Endothelial cell of umbilical vein (primary cell): ENCODE results near the gene TMEM154. TPM values are rescaled to one million over a fixed set of nuclear protein-coding genes. Genes with fewer than 3 reads are reported as not detected.

Experiments used
- BruUV-seq: library from RNA; stranded (reverse); fragments of 400-500 nt; replicated peaks from 2 replicates; lab custom pipeline; 2021; lab: Mats Ljungman, UMichigan
- CTCF ChIA-PET: fragments of 300-600, 350-600 bp; sonication (Branson Sonifier 250); formaldehyde crosslinking; loops from one replicate; lab custom pipeline; 2021; ENCODE audit warnings: antibody characterized with exemption, inconsistent platforms; lab: Charles Lee
- POLR2A ChIA-PET: fragments of 300-600, 350-600 bp; sonication (Branson Sonifier 250); formaldehyde crosslinking; loops from one replicate; lab custom pipeline; 2021; ENCODE audit warnings: antibody characterized with exemption, inconsistent platforms; lab: Charles Lee
- DNase-seq: peaks from one replicate; pipeline ENCODE4 v3.0.0-alpha.2; 2011; ENCODE audit warnings: low read depth, low spot score
- FAIRE-seq: peaks from 2 replicates; lab custom pipeline; 2011; peaks lifted over from hg19 to GRCh38; lab: Jason Lieb, UNC
- H2AFZ ChIP-seq: 2 replicates; pipeline ENCODE4 v1.6.0; 2012; ENCODE audit warnings: low read depth, low read length, control low read depth, inconsistent platforms
- H3K27ac ChIP-seq: 2 replicates; pipeline ENCODE4 v1.5.1; 2011; ENCODE audit warnings: low read depth, mild to moderate bottlenecking, control low read depth, low read length, moderate library complexity; ENCODE audit not compliant: insufficient read depth
- H3K27me3 ChIP-seq, 2 experiments: 2 replicates each; pipeline versions ENCODE4 v1.6.0 to v1.6.1; 2011; ENCODE audit warnings: low read length in 2 of 2, mixed read lengths in 1 of 2; ENCODE audit not compliant: control insufficient read depth in 2 of 2, insufficient read depth in 2 of 2
- H3K36me3 ChIP-seq, 2 experiments: 2 replicates in 1 of 2; 3 replicates in 1 of 2; pipeline ENCODE4 v1.5.1; 2011; ENCODE audit warnings: low read length in 2 of 2, mild to moderate bottlenecking in 1 of 2, moderate library complexity in 1 of 2; ENCODE audit not compliant: control insufficient read depth in 2 of 2, insufficient read depth in 2 of 2; ENCODE audit errors: extremely low read depth in 1 of 2
- H3K4me1 ChIP-seq: 3 replicates; pipeline ENCODE4 v1.5.1; 2011; ENCODE audit warnings: mild to moderate bottlenecking, low read length; ENCODE audit not compliant: control insufficient read depth, insufficient read depth; ENCODE audit errors: extremely low read depth
- H3K4me2 ChIP-seq: 2 replicates; pipeline ENCODE4 v1.6.1; 2011; ENCODE audit warnings: low read length, control low read depth, mixed read lengths; ENCODE audit not compliant: insufficient read depth
- H3K4me3 ChIP-seq, 3 experiments: fragments of 200-600 bp in 1 of 3; sonication (generic), shearing (Covaris generic) in 1 of 3; replicated peaks in 1 of 3; 2 replicates each; pipeline ENCODE4 v1.5.1; 2011 to 2016; ENCODE audit warnings: control low read depth in 3 of 3, low read length in 3 of 3, mild to moderate bottlenecking in 2 of 3, inconsistent platforms in 1 of 3, low read depth in 1 of 3, moderate library complexity in 1 of 3; ENCODE audit not compliant: insufficient read depth in 1 of 3
- H3K79me2 ChIP-seq: 2 replicates; pipeline ENCODE4 v1.6.0; 2012; ENCODE audit warnings: low read length, inconsistent platforms; ENCODE audit not compliant: control insufficient read depth, insufficient read depth
- H3K9ac ChIP-seq: replicated peaks from 2 replicates; pipeline ENCODE3; 2011; ENCODE audit warnings: low read length, control low read depth; ENCODE audit not compliant: insufficient read depth; ENCODE audit errors: extremely low read depth
- H3K9me1 ChIP-seq: replicated peaks from 3 replicates; pipeline ENCODE4 v1.6.0; 2011; ENCODE audit warnings: mild to moderate bottlenecking, low read length; ENCODE audit not compliant: control insufficient read depth, insufficient read depth; ENCODE audit errors: extremely low read depth
- H3K9me3 ChIP-seq: replicated peaks from 2 replicates; pipeline ENCODE4 v1.5.1; 2012; ENCODE audit warnings: low read length, inconsistent platforms; ENCODE audit not compliant: control insufficient read depth, insufficient read depth
- H4K20me1 ChIP-seq: replicated peaks from 2 replicates; pipeline ENCODE3; 2011; ENCODE audit warnings: mild to moderate bottlenecking, low read length; ENCODE audit not compliant: control insufficient read depth, insufficient read depth; ENCODE audit errors: extremely low read depth
- EZH2 ChIP-seq: IDR thresholded peaks from 2 replicates; pipeline ENCODE4 v1.6.1; 2012; ENCODE audit warnings: borderline replicate concordance, low read depth, mild to moderate bottlenecking, moderate library complexity, low read length, inconsistent platforms; ENCODE audit not compliant: severe bottlenecking
- FOS ChIP-seq: IDR thresholded peaks from 2 replicates; pipeline ENCODE4 v1.6.1; 2011; ENCODE audit warnings: mild to moderate bottlenecking, low read length, moderate library complexity, borderline replicate concordance; ENCODE audit not compliant: insufficient read depth
- GATA2 ChIP-seq: IDR thresholded peaks from 2 replicates; pipeline ENCODE4 v1.7.0; 2011; ENCODE audit warnings: low read depth, mild to moderate bottlenecking, moderate library complexity, mixed read lengths, low read length; ENCODE audit not compliant: insufficient read length, insufficient read depth
- JUN ChIP-seq: IDR thresholded peaks from 2 replicates; pipeline ENCODE4 v1.6.1; 2011; ENCODE audit warnings: borderline replicate concordance, low read depth; ENCODE audit not compliant: insufficient read length, insufficient read depth
- MYC ChIP-seq: IDR thresholded peaks from one replicate; pipeline ENCODE4 v1.6.1; 2011; ENCODE audit warnings: mild to moderate bottlenecking, low read depth, low read length
- POLR2A ChIP-seq: IDR thresholded peaks from 2 replicates; pipeline ENCODE4 v1.6.1; 2012; ENCODE audit warnings: low read depth, mild to moderate bottlenecking, control low read depth, low read length
- POLR2AphosphoS5 ChIP-seq: IDR thresholded peaks from 2 replicates; pipeline ENCODE4 v1.6.1; 2012; ENCODE audit warnings: low read depth, mild to moderate bottlenecking, control low read depth, low read length, moderate library complexity; ENCODE audit not compliant: insufficient read depth
- dilution Hi-C: fragments of 300-500 bp; cut with MboI; formaldehyde crosslinking; loops from one replicate; pipeline ENCODE4 v1.15.0; 2019; ENCODE audit warnings: low sequenced_read_pairs; ENCODE audit not compliant: extremely low pct_ligation_motif_present
- intact Hi-C: fragments of 100-400 bp; cut with micrococcal nuclease; formaldehyde crosslinking; loops from one replicate; pipeline ENCODE4 v1.10.0; 2022
- polyA plus RNA-seq, 4 experiments: library from polyadenylated mRNA; depleted of rRNA in 3 of 4; stranded (reverse) in 3 of 4; unstranded in 1 of 4; fragments of >200 nt; gene quantifications; 2 replicates each; pipeline versions ENCODE4 v1.2.1 to v1.2.3, GENCODE V29; 2011 to 2012; ENCODE audit warnings: missing spikeins in 1 of 4
- total RNA-seq: library from RNA; stranded (reverse); gene quantifications from 2 replicates; pipeline ENCODE4 v1.2.3, GENCODE V29; 2021
- TF ChIP-seq, protein P1 (sequence below): IDR thresholded peaks from 2 replicates; pipeline ENCODE4 v1.6.1; 2011; ENCODE audit not compliant: insufficient read depth, insufficient read length
- TF ChIP-seq, protein P2 (sequence below), 2 donors: IDR thresholded peaks; 1 replicate in 1 of 2; 2 replicates in 1 of 2; pipeline ENCODE4 v1.5.1; 2011; ENCODE audit warnings: low read length in 2 of 2, mild to moderate bottlenecking in 2 of 2, moderate library complexity in 2 of 2, control low read depth in 1 of 2, inconsistent platforms in 1 of 2, low read depth in 1 of 2; ENCODE audit not compliant: insufficient read depth in 1 of 2; ENCODE audit errors: extremely low read depth in 1 of 2

TMEM154 gene
- total and polyA plus RNA-seq, 2 donors (not counting 3 experiments of a cell fraction or from before 2014, with no cell fraction given) = 5.4 to 50.0 TPM

DNA sequence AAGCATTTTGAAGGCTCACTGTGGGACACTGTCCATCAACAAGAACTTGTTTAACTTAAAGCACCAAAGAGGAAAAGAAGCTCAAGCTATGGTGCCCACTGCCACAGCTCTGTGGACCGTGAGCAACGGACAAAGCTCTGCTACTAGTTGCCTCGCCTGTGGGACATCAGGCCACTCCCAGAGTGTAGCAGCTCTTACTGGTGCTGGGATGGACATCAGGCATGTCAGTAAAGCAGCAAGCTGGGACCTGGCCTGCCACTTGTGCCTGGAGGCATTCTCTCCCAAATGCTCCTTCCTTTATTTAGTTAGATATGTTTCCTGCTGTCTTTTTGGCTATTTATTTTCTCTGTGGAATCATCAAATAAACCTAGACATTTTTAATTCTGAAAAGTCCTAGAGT is 46.7 kb downstream of the TMEM154 start:
- no peak overlapping the region for H2AFZ ChIP-seq
- no TSS peak for BruUV-seq
- no peaks in the 10 kb centered on the region for H3K79me2 ChIP-seq
- dilution Hi-C loops = no loop called here
- no peaks in the 10 kb centered on the region for H3K27me3 ChIP-seq
- H3K4me1 ChIP-seq = no peaks in the 10 kb centered on the region
- H3K4me2 ChIP-seq = no peak overlapping the region
- H3K36me3 ChIP-seq = peaks cover 0 to 3% of the 10 kb centered on the region in 2 experiments
- POLR2A ChIA-PET = no interaction called here
- FAIRE-seq = no peak
- H3K4me3 ChIP-seq = no peak overlapping the region
- H3K9ac ChIP-seq = no peak overlapping the region
- no peaks in the 10 kb centered on the region for H4K20me1 ChIP-seq
- TF ChIP-seq GATA2 (no peak), JUN (no peak), FOS (no peak), POLR2A (no peak), EZH2 (no peak), POLR2AphosphoS5 (no peak), MYC (no peak)
- TF ChIP-seq, protein P1, sequence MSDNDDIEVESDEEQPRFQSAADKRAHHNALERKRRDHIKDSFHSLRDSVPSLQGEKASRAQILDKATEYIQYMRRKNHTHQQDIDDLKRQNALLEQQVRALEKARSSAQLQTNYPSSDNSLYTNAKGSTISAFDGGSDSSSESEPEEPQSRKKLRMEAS = no peak
- TF ChIP-seq, protein P2, sequence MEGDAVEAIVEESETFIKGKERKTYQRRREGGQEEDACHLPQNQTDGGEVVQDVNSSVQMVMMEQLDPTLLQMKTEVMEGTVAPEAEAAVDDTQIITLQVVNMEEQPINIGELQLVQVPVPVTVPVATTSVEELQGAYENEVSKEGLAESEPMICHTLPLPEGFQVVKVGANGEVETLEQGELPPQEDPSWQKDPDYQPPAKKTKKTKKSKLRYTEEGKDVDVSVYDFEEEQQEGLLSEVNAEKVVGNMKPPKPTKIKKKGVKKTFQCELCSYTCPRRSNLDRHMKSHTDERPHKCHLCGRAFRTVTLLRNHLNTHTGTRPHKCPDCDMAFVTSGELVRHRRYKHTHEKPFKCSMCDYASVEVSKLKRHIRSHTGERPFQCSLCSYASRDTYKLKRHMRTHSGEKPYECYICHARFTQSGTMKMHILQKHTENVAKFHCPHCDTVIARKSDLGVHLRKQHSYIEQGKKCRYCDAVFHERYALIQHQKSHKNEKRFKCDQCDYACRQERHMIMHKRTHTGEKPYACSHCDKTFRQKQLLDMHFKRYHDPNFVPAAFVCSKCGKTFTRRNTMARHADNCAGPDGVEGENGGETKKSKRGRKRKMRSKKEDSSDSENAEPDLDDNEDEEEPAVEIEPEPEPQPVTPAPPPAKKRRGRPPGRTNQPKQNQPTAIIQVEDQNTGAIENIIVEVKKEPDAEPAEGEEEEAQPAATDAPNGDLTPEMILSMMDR (IDR thresholded peaks at IDR 0.05; ENCODE audit: extremely low read depth in 1 of 2, insufficient read depth in 1 of 2, low read depth in 1 of 2, low read length in 2 of 2) = no peak
- H3K9me3 ChIP-seq = no peaks in the 10 kb centered on the region
- intact Hi-C loops = no loop called here
- CTCF ChIA-PET = interaction anchor here (1.2 to 8.3 kb wide), 2 partner anchors 131 to 495 kb away, joined by 3 to 56 read pairs; no protein-coding TSS in a partner anchor
- no peaks in the 10 kb centered on the region for H3K9me1 ChIP-seq
- H3K27ac ChIP-seq = no peak overlapping the region
- DNase-seq = no peak
